ENCODE measurements around the gene MANEAL.

GRCh38 chr1:37846647-37847339 is 53.1 kb downstream of the MANEAL start:
- TF ChIP-seq CTCF (IDR thresholded peaks at IDR 0.05) (no peak), POLR2A (IDR thresholded peaks at IDR 0.05) (no peak)

Measured in testis (tissue), 2 donors.